Upper lobe of left lung (tissue), 6 donors: ENCODE data around the gene CDH15. TPM values are rescaled to one million over a fixed set of nuclear protein-coding genes. Genes with fewer than 3 reads are reported as not detected.
A peak's percentile ranks its signal among the peaks of the same experiment; 100 is the strongest.

ENCODE experiments used
- ATAC-seq, 2 donors: fragments of 200-7000 bp; cut with Tn5 transposase; one replicate each; pipeline ENCODE4 v1.9.1; 2022; ENCODE audit warnings: mild to moderate bottlenecking in 2 of 2, moderate library complexity in 2 of 2; ENCODE audit not compliant: low FRiP score in 2 of 2
- DNase-seq, 2 donors: peaks; one replicate each; pipeline ENCODE4 v3.0.0-alpha.2; 2019 to 2020
- H3K27ac ChIP-seq, 4 donors: fragments of 200-600 bp; sonication (generic); one replicate each; pipeline ENCODE4 v1.5.1; 2016 to 2019
- H3K27me3 ChIP-seq, 4 donors: fragments of 200-600 bp; sonication (generic); one replicate each; pipeline ENCODE4 v1.5.1; 2017 to 2019
- H3K36me3 ChIP-seq, 4 donors: fragments of 200-600 bp; sonication (generic); one replicate each; pipeline ENCODE4 v1.5.1; 2016 to 2019
- H3K4me1 ChIP-seq, 4 donors: fragments of 200-600 bp; sonication (generic); one replicate each; pipeline ENCODE4 v1.5.1; 2018 to 2019
- H3K4me3 ChIP-seq, 4 donors: fragments of 200-600 bp; sonication (generic); one replicate each; pipeline ENCODE4 v1.5.1; 2017 to 2019; ENCODE audit warnings: mild to moderate bottlenecking in 2 of 4, moderate library complexity in 1 of 4
- H3K9me3 ChIP-seq, 4 donors: fragments of 200-600 bp; sonication (generic); one replicate each; pipeline ENCODE4 v1.5.1; 2018 to 2019
- EP300 ChIP-seq, 4 donors: sonication (generic); formaldehyde crosslinking; IDR thresholded peaks; one replicate each; pipeline ENCODE4 v1.5.1; 2017; ENCODE audit warnings: antibody characterized with exemption in 4 of 4, control low read depth in 2 of 4
- POLR2A ChIP-seq, 4 donors: fragments of 450-650 bp; IDR thresholded peaks; one replicate each; pipeline ENCODE4 v1.5.1; 2016 to 2017; ENCODE audit warnings: antibody characterized with exemption in 4 of 4, mild to moderate bottlenecking in 2 of 4
- POLR2AphosphoS5 ChIP-seq, 2 donors: sonication (generic); formaldehyde crosslinking; IDR thresholded peaks; one replicate each; pipeline ENCODE4 v1.5.1; 2017; ENCODE audit warnings: antibody characterized with exemption in 2 of 2
- WGBS, 2 donors: methylation state at CpG; one replicate each; pipeline ENCODE4 v1.1.5; 2017 to 2018; 5-methylcytosine and 5-hydroxymethylcytosine counted together
- total RNA-seq, 6 donors: library from RNA; depleted of rRNA in 4 of 6; stranded (reverse); fragments of >200 nt in 4 of 6; gene quantifications; one replicate each; pipeline versions ENCODE4 v1.1.0 to v1.2.1, GENCODE V29; 2016 to 2021
- TF ChIP-seq, protein P1 (sequence below), 6 experiments: fragments of 450-650 bp in 4 of 6; fragments of 200-600 bp in 2 of 6; sonication (generic) in 2 of 6; IDR thresholded peaks; one replicate each; pipeline ENCODE4 v1.5.1; 2016 to 2019; ENCODE audit warnings: antibody characterized with exemption in 6 of 6
- donor health status: DM: no; HTN: no; CAD: no; lungs with moderate emphysema.
- donor health status: DM: no; HTN: yes; CAD: no; lungs with severe emphysema.

Gene CDH15
- total RNA-seq, 6 donors from 2014 or later = 0.39 to 4.2 (median 1.2) TPM

DNA sequence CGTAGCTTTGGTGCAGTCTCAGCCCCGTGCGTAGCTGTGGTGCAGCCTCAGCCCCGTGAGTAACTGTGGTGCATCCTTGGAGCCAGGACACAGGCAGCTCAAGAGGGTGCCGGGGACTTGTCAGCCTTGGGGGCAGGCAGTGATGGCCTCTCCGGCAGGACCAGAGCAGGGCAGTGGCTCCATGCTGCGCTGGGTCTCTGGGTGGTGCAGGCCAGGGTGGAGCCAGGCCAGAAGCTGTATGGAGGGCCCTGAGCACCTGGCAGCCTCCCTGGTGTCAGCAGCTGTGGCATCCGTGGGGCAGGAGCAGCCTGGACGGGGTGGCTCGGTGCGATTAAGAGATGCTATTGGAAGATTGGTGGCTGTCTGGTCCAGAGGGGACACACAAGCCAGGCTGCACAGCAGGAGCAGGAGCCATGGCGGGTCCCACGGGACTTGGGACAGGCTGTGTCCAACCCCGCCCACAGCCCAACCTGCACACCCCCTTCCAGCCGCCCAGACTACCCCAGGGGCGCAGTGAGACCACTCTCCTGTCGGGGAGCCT, 28.3 kb upstream of the CDH15 start:
- no peak overlapping the region for H3K27ac ChIP-seq
- peaks cover 6 to 68% (median 50%) of the 10 kb centered on the region in 4 donors for H3K36me3 ChIP-seq
- no peaks in the 10 kb centered on the region for H3K9me3 ChIP-seq
- 93 to 97% methylated on average over 7 to 17 of the region's 17 CpGs for WGBS, 2 donors
- no peaks in the 10 kb centered on the region for H3K27me3 ChIP-seq
- TF ChIP-seq POLR2A (IDR thresholded peaks at IDR 0.05) = no peak
- no peak for TF ChIP-seq EP300 (IDR thresholded peaks at IDR 0.05)
- TF ChIP-seq POLR2AphosphoS5 (IDR thresholded peaks at IDR 0.05) = no peak
- TF ChIP-seq, protein P1, sequence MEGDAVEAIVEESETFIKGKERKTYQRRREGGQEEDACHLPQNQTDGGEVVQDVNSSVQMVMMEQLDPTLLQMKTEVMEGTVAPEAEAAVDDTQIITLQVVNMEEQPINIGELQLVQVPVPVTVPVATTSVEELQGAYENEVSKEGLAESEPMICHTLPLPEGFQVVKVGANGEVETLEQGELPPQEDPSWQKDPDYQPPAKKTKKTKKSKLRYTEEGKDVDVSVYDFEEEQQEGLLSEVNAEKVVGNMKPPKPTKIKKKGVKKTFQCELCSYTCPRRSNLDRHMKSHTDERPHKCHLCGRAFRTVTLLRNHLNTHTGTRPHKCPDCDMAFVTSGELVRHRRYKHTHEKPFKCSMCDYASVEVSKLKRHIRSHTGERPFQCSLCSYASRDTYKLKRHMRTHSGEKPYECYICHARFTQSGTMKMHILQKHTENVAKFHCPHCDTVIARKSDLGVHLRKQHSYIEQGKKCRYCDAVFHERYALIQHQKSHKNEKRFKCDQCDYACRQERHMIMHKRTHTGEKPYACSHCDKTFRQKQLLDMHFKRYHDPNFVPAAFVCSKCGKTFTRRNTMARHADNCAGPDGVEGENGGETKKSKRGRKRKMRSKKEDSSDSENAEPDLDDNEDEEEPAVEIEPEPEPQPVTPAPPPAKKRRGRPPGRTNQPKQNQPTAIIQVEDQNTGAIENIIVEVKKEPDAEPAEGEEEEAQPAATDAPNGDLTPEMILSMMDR (IDR thresholded peaks at IDR 0.05) = no peak
- no peaks in the 10 kb centered on the region for H3K4me1 ChIP-seq
- peak in 1 of 2 donors; percentile 62 for DNase-seq
- no peak overlapping the region for H3K4me3 ChIP-seq
- no peak for ATAC-seq

DNA sequence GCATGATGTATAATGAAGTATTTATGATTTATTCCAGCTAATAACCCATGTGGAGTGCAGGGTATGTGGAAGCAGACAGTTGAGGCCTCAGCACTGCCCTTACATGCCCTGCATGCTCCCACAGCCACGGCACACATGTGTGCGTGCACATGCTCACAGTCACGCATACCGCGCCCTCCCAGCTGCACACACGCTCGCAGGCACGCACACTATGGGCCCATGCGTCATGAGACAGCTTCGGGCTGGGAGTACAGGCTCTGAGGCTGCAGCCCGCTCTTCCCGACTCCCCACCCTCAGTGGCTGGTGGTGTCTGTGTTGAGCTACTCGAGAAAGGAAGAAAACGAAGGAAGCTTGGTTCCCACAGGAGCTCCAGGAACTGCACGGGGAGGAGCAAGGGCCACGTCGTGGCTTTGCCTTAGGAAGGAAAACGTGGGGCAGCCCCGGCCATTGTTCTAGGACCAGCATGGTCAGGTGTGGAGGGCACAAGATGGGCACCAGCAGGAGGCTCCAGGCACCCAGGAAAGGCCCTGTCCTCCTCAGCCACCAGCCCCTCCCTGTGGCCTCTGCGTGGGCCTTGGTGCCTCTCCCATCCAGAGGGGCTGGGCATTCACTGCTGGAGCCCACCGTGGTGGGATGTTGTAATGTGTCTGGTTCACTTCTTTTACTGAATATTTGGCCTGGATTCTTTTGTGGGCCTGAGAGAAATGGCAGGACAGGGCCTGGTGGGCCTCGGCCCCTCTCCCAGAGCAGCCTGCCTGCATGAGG, 27.5 kb upstream of the CDH15 start:
- TF ChIP-seq, protein P1 (IDR thresholded peaks at IDR 0.05) = no peak
- TF ChIP-seq EP300 (IDR thresholded peaks at IDR 0.05) (no peak), POLR2AphosphoS5 (IDR thresholded peaks at IDR 0.05) (no peak), POLR2A (IDR thresholded peaks at IDR 0.05) (no peak)
- no peaks in the 10 kb centered on the region for H3K27me3 ChIP-seq
- 89 to 93% methylated on average over 18 to 22 of the region's 22 CpGs for WGBS, 2 donors

DNA sequence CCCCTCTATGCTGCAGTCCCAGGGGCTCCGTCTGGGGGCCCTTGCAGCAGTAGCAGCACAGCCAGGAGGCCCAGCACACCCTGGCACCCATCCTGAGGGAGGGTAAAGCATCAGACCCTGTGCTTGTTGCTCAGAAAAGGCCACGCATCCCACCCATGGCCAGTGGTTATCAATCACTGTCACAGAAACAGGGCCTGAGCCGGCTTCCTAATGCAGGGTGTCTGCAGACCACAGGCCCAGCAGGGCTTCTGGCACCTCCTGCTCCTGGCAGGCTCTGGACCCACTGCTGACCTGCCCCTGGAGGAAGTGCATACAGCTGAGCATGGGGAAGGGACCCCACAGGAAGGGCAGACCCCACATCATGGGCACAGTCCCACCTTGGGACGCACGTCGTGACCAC, 26.9 kb upstream of the CDH15 start:
- no peak overlapping the region for H3K4me3 ChIP-seq
- no peak for DNase-seq
- no peak for ATAC-seq
- H3K4me1 ChIP-seq = no peaks in the 10 kb centered on the region
- 84 to 100% methylated on average over 3 to 6 of the region's 6 CpGs for WGBS, 2 donors
- peaks cover 6 to 67% (median 48%) of the 10 kb centered on the region in 4 donors for H3K36me3 ChIP-seq
- H3K9me3 ChIP-seq = no peaks in the 10 kb centered on the region
- no peaks in the 10 kb centered on the region for H3K27me3 ChIP-seq
- H3K27ac ChIP-seq = no peak overlapping the region
- TF ChIP-seq, protein P1 (IDR thresholded peaks at IDR 0.05) = no peak
- TF ChIP-seq EP300 (IDR thresholded peaks at IDR 0.05) (no peak), POLR2AphosphoS5 (IDR thresholded peaks at IDR 0.05) (no peak), POLR2A (IDR thresholded peaks at IDR 0.05) (no peak)

More for the DNA sequence above, 27.5 kb upstream of the CDH15 start:
- Histone ChIP-seq H3K4me1 (no peaks in the 10 kb centered on the region), H3K27ac (no peak overlapping the region), H3K4me3 (no peak overlapping the region), H3K36me3 (peaks cover 6 to 63% (median 46%) of the 10 kb centered on the region in 4 donors), H3K9me3 (no peaks in the 10 kb centered on the region)
- no peak for DNase-seq
- no peak for ATAC-seq

DNA sequence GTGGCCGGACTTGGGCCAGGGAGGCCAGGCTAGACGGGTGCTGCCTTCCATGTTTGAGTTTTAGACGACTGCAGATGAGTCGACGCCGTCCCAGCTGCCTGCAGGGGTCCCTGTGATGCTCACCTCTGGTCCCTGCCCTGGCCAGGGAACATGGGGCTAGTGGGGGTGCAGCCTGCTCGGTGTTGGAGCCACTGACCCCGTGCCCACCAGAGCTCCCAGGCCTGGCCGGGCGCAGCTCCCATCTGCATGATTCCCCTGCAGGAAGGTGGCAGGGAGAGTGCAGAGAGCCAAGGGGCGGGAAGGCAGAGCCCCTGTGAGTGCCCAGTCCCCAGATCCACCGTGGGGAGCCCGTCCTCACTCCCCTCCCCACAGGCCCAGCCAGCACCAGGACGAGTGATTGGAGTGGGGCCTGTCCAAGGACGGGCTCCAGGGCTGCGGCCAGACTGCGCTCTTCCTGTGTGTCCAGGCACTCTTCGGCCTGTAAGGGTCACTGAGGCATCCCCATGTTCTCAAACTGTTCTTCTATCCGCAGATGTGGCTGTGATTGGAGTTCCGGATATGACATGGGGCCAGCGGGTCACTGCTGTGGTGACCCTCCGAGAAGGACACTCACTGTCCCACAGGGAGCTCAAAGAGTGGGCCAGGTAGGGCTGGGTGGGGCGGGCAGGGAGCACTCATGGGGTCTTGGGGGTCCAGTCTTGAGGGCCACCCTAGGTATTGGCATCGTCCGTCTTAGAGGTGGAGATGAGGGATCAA, 26.0 kb upstream of the CDH15 start:
- H3K27me3 ChIP-seq = no peaks in the 10 kb centered on the region
- no peaks in the 10 kb centered on the region for H3K4me1 ChIP-seq
- peaks cover 6 to 67% (median 52%) of the 10 kb centered on the region in 4 donors for H3K36me3 ChIP-seq
- DNase-seq = peak in 1 of 2 donors; percentile 56
- no peaks in the 10 kb centered on the region for H3K9me3 ChIP-seq
- no peak overlapping the region for H3K4me3 ChIP-seq
- no peak for ATAC-seq
- H3K27ac ChIP-seq = no peak overlapping the region
- TF ChIP-seq POLR2AphosphoS5 (IDR thresholded peaks at IDR 0.05) (no peak), POLR2A (IDR thresholded peaks at IDR 0.05) (no peak), EP300 (IDR thresholded peaks at IDR 0.05) (no peak)
- TF ChIP-seq, protein P1 (IDR thresholded peaks at IDR 0.05) = no peak
- WGBS, 2 donors = 93% methylated on average over 16 to 25 of the region's 25 CpGs
